ENCODE data around the gene LPIN3.
A peak's percentile ranks its signal among the peaks of the same experiment; 100 is the strongest.

Gene LPIN3

GRCh38 chr20:41327178-41327577 lies 13.4 kb upstream of the LPIN3 start:
- DNase-seq (ENCODE audit: low read depth in 2 of 2) = no peak

- DNase-seq (ENCODE audit: low read depth in 2 of 2) = peak in 1 of 2 donors; percentile 30
Observed at GRCh38 chr20:41329435-41330342, 10.9 kb upstream of the LPIN3 start.

- DNase-seq (ENCODE audit: low read depth in 2 of 2) = no peak
Observed at GRCh38 chr20:41330343-41330720, 10.3 kb upstream of the LPIN3 start.

GRCh38 chr20:41330941-41331340 lies 9.7 kb upstream of the LPIN3 start:
- no peak for DNase-seq (ENCODE audit: low read depth in 2 of 2)

- DNase-seq (ENCODE audit: low read depth in 2 of 2) = no peak
Observed at GRCh38 chr20:41331731-41332130, 8.9 kb upstream of the LPIN3 start.

- no peak for DNase-seq (ENCODE audit: low read depth in 2 of 2)
Observed at GRCh38 chr20:41334036-41334435, 6.6 kb upstream of the LPIN3 start.

GRCh38 chr20:41334443-41335421 lies 5.9 kb upstream of the LPIN3 start:
- no peak for DNase-seq (ENCODE audit: low read depth in 2 of 2)

- DNase-seq (ENCODE audit: low read depth in 2 of 2) = no peak
Observed at GRCh38 chr20:41335591-41335990, 5.0 kb upstream of the LPIN3 start.

GRCh38 chr20:41336711-41337492 lies 3.7 kb upstream of the LPIN3 start:
- DNase-seq (ENCODE audit: low read depth in 2 of 2) = no peak

GRCh38 chr20:41339957-41340326 lies 679 bp upstream of the LPIN3 start:
- peak; percentile 69 to 77 for DNase-seq (ENCODE audit: low read depth in 2 of 2)

GRCh38 chr20:41342474-41343464 lies 2.1 kb downstream of the LPIN3 start:
- no peak for DNase-seq (ENCODE audit: low read depth in 2 of 2)

- DNase-seq (ENCODE audit: low read depth in 2 of 2) = no peak
Observed at GRCh38 chr20:41344477-41344876, 3.9 kb downstream of the LPIN3 start.

GRCh38 chr20:41344938-41345728 lies 4.5 kb downstream of the LPIN3 start:
- DNase-seq (ENCODE audit: low read depth in 2 of 2) = no peak

GRCh38 chr20:41345729-41346067 lies 5.1 kb downstream of the LPIN3 start:
- no peak for DNase-seq (ENCODE audit: low read depth in 2 of 2)

- no peak for DNase-seq (ENCODE audit: low read depth in 2 of 2)
Observed at GRCh38 chr20:41347523-41348429, 7.2 kb downstream of the LPIN3 start.

GRCh38 chr20:41348430-41349172 lies 8.0 kb downstream of the LPIN3 start:
- no peak for DNase-seq (ENCODE audit: low read depth in 2 of 2)

GRCh38 chr20:41349266-41349665 lies 8.6 kb downstream of the LPIN3 start:
- no peak for DNase-seq (ENCODE audit: low read depth in 2 of 2)

GRCh38 chr20:41349943-41350342 lies 9.3 kb downstream of the LPIN3 start:
- DNase-seq (ENCODE audit: low read depth in 2 of 2) = no peak

Measured in stimulated activated CD8-positive, alpha-beta memory T cell treated with anti-CD3 and anti-CD28 coated beads, Interleukin-7, amount 100 ng/mL, for 1 hour (primary cell).